HepG2 (cell line): ENCODE measurements around the gene CKS2.

Source experiments
- JUN ChIP-seq: sonication (generic); formaldehyde crosslinking; IDR thresholded peaks from 2 replicates; pipeline ENCODE4 v1.4.0; 2020; ENCODE audit warnings: mild to moderate bottlenecking, missing genetic modification reagents
- NR2F6 ChIP-seq, 2 experiments: IDR thresholded peaks; 2 replicates each; pipeline ENCODE4 v1.6.1; 2016; ENCODE audit warnings: antibody characterized with exemption in 1 of 2, mild to moderate bottlenecking in 1 of 2
- ZNF207 ChIP-seq: fragments of 450-650 bp; IDR thresholded peaks from 2 replicates; pipeline ENCODE4 v1.6.1; 2016; ENCODE audit warnings: antibody characterized with exemption, borderline replicate concordance
- TF ChIP-seq, protein P1 (sequence below): sonication (generic); formaldehyde crosslinking; IDR thresholded peaks from one replicate; pipeline ENCODE4 v1.5.1; 2020; ENCODE audit warnings: mild to moderate bottlenecking, missing genetic modification reagents; ENCODE audit errors: not compliant biosample characterization
- TF ChIP-seq, protein P2 (sequence below): sonication (generic); formaldehyde crosslinking; IDR thresholded peaks from 2 replicates; pipeline ENCODE4 v1.4.0; 2020; ENCODE audit warnings: missing genetic modification reagents
- TF ChIP-seq, protein P3 (sequence below): IDR thresholded peaks from 2 replicates; pipeline ENCODE4 v1.6.1; 2016; ENCODE audit warnings: missing compliant biosample characterization, missing genetic modification reagents, borderline replicate concordance
- TF ChIP-seq, protein P4 (sequence below): sonication (generic); formaldehyde crosslinking; IDR thresholded peaks from 2 replicates; pipeline ENCODE4 v1.5.0; 2020; ENCODE audit warnings: mild to moderate bottlenecking, missing genetic modification reagents, moderate library complexity
- TF ChIP-seq, protein P5 (sequence below): sonication (generic); formaldehyde crosslinking; IDR thresholded peaks from 2 replicates; pipeline ENCODE4 v1.4.0; 2020; ENCODE audit warnings: missing genetic modification reagents

DNA sequence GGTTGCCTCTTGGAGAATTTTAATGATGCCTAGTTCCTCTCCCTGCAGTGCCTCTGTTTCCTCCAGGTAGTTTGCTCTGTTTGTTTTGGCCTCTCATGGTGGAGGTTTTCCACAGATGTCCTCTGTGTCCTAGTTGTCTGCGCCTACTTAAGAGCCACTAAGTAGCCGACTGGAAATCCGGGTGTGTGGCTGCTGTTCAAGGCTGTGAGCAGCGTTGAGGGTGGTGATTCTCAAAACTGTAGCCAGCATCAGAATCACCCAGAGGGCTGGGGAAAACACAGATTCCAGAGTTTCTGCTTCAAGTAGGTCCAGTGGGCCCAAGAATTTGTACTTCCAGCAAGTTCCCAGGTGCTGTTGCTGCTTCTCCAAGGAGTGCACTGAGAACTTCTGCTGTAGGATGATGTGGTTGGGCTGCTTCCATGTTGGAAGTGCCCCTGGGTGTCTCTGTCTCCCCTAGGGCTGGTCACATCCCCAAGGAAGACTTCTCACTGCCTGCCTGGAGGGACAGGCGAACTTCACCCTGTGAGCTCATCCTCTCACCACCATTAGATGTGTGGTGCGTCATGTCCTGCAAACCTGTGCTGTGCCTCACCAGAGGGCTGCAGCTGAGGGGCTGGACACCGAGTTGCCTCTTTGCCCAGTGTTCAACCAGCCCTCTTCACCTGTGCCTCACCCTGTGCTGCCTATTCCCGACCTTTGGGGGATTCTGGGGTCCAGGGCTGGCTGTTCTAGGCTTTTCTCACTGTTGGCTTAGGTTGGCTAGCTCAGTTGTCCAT lies 42.1 kb downstream of the CKS2 start:
- TF ChIP-seq, protein P1, sequence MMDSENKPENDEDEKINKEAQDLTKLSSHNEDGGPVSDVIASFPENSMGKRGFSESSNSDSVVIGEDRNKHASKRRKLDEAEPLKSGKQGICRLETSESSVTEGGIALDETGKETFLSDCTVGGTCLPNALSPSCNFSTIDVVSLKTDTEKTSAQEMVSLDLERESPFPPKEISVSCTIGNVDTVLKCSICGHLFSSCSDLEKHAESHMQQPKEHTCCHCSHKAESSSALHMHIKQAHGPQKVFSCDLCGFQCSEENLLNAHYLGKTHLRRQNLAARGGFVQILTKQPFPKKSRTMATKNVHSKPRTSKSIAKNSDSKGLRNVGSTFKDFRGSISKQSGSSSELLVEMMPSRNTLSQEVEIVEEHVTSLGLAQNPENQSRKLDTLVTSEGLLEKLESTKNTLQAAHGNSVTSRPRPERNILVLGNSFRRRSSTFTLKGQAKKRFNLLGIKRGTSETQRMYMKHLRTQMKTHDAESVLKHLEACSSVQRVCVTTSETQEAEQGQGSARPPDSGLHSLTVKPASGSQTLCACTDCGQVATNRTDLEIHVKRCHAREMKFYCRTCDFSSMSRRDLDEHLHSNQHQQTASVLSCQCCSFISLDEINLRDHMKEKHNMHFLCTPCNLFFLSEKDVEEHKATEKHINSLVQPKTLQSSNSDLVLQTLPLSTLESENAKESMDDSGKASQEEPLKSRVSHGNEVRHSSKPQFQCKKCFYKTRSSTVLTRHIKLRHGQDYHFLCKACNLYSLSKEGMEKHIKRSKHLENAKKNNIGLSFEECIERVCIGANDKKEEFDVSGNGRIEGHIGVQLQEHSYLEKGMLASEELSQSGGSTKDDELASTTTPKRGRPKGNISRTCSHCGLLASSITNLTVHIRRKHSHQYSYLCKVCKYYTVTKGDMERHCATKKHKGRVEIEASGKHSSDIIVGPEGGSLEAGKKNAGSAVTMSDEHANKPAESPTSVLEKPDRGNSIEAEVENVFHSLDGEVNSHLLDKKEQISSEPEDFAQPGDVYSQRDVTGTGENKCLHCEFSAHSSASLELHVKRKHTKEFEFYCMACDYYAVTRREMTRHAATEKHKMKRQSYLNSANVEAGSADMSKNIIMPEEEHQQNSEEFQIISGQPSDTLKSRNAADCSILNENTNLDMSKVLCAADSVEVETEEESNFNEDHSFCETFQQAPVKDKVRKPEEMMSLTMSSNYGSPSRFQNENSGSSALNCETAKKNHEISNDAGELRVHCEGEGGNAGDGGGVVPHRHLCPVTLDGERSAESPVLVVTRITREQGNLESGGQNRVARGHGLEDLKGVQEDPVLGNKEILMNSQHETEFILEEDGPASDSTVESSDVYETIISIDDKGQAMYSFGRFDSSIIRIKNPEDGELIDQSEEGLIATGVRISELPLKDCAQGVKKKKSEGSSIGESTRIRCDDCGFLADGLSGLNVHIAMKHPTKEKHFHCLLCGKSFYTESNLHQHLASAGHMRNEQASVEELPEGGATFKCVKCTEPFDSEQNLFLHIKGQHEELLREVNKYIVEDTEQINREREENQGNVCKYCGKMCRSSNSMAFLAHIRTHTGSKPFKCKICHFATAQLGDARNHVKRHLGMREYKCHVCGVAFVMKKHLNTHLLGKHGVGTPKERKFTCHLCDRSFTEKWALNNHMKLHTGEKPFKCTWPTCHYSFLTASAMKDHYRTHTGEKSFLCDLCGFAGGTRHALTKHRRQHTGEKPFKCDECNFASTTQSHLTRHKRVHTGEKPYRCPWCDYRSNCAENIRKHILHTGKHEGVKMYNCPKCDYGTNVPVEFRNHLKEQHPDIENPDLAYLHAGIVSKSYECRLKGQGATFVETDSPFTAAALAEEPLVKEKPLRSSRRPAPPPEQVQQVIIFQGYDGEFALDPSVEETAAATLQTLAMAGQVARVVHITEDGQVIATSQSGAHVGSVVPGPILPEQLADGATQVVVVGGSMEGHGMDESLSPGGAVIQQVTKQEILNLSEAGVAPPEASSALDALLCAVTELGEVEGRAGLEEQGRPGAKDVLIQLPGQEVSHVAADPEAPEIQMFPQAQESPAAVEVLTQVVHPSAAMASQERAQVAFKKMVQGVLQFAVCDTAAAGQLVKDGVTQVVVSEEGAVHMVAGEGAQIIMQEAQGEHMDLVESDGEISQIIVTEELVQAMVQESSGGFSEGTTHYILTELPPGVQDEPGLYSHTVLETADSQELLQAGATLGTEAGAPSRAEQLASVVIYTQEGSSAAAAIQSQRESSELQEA, result no peak
- no peak for TF ChIP-seq ZNF207
- TF ChIP-seq, protein P2, sequence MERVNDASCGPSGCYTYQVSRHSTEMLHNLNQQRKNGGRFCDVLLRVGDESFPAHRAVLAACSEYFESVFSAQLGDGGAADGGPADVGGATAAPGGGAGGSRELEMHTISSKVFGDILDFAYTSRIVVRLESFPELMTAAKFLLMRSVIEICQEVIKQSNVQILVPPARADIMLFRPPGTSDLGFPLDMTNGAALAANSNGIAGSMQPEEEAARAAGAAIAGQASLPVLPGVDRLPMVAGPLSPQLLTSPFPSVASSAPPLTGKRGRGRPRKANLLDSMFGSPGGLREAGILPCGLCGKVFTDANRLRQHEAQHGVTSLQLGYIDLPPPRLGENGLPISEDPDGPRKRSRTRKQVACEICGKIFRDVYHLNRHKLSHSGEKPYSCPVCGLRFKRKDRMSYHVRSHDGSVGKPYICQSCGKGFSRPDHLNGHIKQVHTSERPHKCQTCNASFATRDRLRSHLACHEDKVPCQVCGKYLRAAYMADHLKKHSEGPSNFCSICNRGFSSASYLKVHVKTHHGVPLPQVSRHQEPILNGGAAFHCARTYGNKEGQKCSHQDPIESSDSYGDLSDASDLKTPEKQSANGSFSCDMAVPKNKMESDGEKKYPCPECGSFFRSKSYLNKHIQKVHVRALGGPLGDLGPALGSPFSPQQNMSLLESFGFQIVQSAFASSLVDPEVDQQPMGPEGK (CRISPR knock-in tag), result no peak
- TF ChIP-seq, protein P3, sequence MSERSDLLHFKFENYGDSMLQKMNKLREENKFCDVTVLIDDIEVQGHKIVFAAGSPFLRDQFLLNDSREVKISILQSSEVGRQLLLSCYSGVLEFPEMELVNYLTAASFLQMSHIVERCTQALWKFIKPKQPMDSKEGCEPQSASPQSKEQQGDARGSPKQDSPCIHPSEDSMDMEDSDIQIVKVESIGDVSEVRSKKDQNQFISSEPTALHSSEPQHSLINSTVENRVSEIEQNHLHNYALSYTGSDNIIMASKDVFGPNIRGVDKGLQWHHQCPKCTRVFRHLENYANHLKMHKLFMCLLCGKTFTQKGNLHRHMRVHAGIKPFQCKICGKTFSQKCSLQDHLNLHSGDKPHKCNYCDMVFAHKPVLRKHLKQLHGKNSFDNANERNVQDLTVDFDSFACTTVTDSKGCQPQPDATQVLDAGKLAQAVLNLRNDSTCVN (CRISPR knock-in tag), result no peak
- TF ChIP-seq, protein P4, sequence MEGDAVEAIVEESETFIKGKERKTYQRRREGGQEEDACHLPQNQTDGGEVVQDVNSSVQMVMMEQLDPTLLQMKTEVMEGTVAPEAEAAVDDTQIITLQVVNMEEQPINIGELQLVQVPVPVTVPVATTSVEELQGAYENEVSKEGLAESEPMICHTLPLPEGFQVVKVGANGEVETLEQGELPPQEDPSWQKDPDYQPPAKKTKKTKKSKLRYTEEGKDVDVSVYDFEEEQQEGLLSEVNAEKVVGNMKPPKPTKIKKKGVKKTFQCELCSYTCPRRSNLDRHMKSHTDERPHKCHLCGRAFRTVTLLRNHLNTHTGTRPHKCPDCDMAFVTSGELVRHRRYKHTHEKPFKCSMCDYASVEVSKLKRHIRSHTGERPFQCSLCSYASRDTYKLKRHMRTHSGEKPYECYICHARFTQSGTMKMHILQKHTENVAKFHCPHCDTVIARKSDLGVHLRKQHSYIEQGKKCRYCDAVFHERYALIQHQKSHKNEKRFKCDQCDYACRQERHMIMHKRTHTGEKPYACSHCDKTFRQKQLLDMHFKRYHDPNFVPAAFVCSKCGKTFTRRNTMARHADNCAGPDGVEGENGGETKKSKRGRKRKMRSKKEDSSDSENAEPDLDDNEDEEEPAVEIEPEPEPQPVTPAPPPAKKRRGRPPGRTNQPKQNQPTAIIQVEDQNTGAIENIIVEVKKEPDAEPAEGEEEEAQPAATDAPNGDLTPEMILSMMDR (CRISPR knock-in tag), result no peak
- TF ChIP-seq NR2F6 (IDR thresholded peaks at IDR 0.05), result no peak
- TF ChIP-seq NR2F6 (CRISPR knock-in tag; IDR thresholded peaks at IDR 0.05), result no peak
- no peak for TF ChIP-seq JUN
- TF ChIP-seq, protein P5, sequence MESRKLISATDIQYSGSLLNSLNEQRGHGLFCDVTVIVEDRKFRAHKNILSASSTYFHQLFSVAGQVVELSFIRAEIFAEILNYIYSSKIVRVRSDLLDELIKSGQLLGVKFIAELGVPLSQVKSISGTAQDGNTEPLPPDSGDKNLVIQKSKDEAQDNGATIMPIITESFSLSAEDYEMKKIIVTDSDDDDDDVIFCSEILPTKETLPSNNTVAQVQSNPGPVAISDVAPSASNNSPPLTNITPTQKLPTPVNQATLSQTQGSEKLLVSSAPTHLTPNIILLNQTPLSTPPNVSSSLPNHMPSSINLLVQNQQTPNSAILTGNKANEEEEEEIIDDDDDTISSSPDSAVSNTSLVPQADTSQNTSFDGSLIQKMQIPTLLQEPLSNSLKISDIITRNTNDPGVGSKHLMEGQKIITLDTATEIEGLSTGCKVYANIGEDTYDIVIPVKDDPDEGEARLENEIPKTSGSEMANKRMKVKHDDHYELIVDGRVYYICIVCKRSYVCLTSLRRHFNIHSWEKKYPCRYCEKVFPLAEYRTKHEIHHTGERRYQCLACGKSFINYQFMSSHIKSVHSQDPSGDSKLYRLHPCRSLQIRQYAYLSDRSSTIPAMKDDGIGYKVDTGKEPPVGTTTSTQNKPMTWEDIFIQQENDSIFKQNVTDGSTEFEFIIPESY (CRISPR knock-in tag), result no peak
